ENCODE data around the gene SESN1. TPM values are rescaled to one million over a fixed set of nuclear protein-coding genes. Genes with fewer than 3 reads are reported as not detected.

SESN1 gene
- total RNA-seq, 1 donor from 2014 or later: 23.6 TPM

GRCh38 chr6:108974201-108974600, 120.4 kb downstream of the SESN1 start:
- Mint-ChIP-seq H3K27ac (ENCODE audit: unreplicated experiment) (no peak overlapping the region), H3K4me3 (ENCODE audit: unreplicated experiment) (no peak overlapping the region), H3K9me3 (ENCODE audit: unreplicated experiment) (no peaks in the 10 kb centered on the region), H3K27me3 (ENCODE audit: unreplicated experiment) (peaks cover 2% of the 10 kb centered on the region), H3K4me1 (ENCODE audit: unreplicated experiment) (peaks cover 2% of the 10 kb centered on the region), H3K36me3 (ENCODE audit: low read depth, unreplicated experiment) (peaks cover 9% of the 10 kb centered on the region)
- no peak for TF ChIP-seq CTCF (IDR thresholded peaks at IDR 0.05; ENCODE audit: unreplicated experiment)
- no peak for DNase-seq (ENCODE audit: low spot score)

DNA sequence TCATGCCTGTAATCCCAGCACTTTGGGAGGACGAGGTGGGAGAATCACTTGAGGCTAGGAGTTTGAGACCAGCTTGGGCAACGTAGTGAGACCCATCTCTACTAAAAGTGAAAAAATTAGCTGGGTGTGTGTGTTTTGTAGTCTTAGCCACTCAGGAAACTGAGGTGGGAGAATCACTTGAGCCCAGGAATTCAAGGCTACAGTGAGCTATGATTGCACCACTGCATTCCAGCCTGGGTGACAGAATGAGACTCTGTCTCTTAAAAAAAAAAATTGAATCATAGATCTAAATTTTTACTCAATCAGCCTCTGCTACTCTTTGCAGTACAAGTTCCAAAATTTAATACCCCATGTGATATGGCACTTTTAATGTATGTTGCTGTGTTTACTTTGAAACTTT, 124.9 kb downstream of the SESN1 start:
- H3K4me3 Mint-ChIP-seq (ENCODE audit: unreplicated experiment): no peak overlapping the region

GRCh38 chr6:108968325-108969316, 126.0 kb downstream of the SESN1 start:
- peak; percentile 18 for DNase-seq (ENCODE audit: low spot score)
- Mint-ChIP-seq H3K9me3 (ENCODE audit: unreplicated experiment) (no peaks in the 10 kb centered on the region), H3K27me3 (ENCODE audit: unreplicated experiment) (peaks cover 2% of the 10 kb centered on the region), H3K27ac (ENCODE audit: unreplicated experiment) (no peak overlapping the region), H3K4me1 (ENCODE audit: unreplicated experiment) (peaks cover 9% of the 10 kb centered on the region), H3K4me3 (ENCODE audit: unreplicated experiment) (no peak overlapping the region), H3K36me3 (ENCODE audit: low read depth, unreplicated experiment) (no peaks in the 10 kb centered on the region)
- TF ChIP-seq CTCF (IDR thresholded peaks at IDR 0.05; ENCODE audit: unreplicated experiment): no peak

More for the DNA sequence above, 124.9 kb downstream of the SESN1 start:
- no peak for DNase-seq (ENCODE audit: low spot score)
- Mint-ChIP-seq H3K36me3 (ENCODE audit: low read depth, unreplicated experiment) (no peaks in the 10 kb centered on the region), H3K9me3 (ENCODE audit: unreplicated experiment) (no peaks in the 10 kb centered on the region), H3K4me1 (ENCODE audit: unreplicated experiment) (peaks cover 9% of the 10 kb centered on the region), H3K27me3 (ENCODE audit: unreplicated experiment) (peaks cover 2% of the 10 kb centered on the region), H3K27ac (ENCODE audit: unreplicated experiment) (no peak overlapping the region)
- no peak for TF ChIP-seq CTCF (IDR thresholded peaks at IDR 0.05; ENCODE audit: unreplicated experiment)

DNA sequence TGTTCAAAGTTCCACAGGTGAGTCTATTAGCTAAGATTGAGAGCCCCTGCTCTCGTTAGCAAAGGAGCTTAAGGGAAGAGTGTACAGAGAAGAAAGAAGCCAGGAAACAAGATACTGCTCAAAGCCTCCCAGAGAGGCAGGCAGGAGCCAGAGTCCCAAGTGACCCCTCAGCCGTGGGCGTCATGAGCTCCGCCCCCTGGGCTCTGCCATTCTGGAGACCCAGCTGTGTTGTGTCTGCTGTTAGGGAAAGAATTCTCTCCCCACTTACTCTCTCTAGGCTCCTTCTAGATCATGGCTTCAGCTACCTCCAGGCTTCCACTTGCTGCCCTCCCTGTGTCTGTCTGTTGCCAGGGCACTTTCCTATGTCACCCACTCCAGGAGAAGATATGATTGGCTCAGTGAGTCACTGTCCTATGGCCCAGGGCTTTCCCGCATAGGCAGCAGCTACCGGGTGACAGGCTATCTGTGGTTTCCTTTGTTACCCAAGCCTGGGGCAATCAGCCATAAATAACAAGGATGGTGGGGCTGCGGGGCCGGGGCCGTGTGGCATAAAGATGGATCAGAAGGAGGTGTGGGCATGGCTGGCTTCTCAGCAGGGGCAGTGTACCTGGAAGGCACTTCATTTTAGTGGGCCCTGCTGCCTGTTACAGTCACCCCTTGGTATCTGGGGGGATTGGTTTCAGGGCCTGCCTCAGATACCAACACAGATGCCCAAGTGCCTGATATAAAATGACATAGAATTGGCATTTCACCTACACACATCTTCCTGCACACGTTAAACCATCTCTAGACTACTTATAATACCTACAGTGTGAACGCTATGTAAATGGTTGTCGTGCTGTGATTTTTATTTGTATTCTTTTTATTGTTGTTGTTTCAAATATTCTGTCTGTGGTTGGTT, 127.5 kb downstream of the SESN1 start:
- peaks cover 2% of the 10 kb centered on the region for H3K27me3 Mint-ChIP-seq (ENCODE audit: unreplicated experiment)
- TF ChIP-seq CTCF (IDR thresholded peaks at IDR 0.05; ENCODE audit: unreplicated experiment): no peak
- H3K36me3 Mint-ChIP-seq (ENCODE audit: low read depth, unreplicated experiment): no peaks in the 10 kb centered on the region
- no peak for DNase-seq (ENCODE audit: low spot score)
- no peak overlapping the region for H3K27ac Mint-ChIP-seq (ENCODE audit: unreplicated experiment)
- no peaks in the 10 kb centered on the region for H3K9me3 Mint-ChIP-seq (ENCODE audit: unreplicated experiment)
- peaks cover 9% of the 10 kb centered on the region for H3K4me1 Mint-ChIP-seq (ENCODE audit: unreplicated experiment)
- H3K4me3 Mint-ChIP-seq (ENCODE audit: unreplicated experiment): no peak overlapping the region

All from endothelial cell (in vitro differentiated cells).